B cell (primary cell): Measurements from ENCODE around the gene ARAP2.

Source experiments
- CTCF ChIP-seq: fragments of 200-600 bp; IDR thresholded peaks from one replicate; pipeline ENCODE4 v1.8.0; 2022; ENCODE audit warnings: antibody characterized with exemption, mild to moderate bottlenecking
- EZH2 ChIP-seq: IDR thresholded peaks from 2 replicates; pipeline ENCODE4 v1.6.1; 2012; ENCODE audit warnings: borderline replicate concordance, low read depth, mild to moderate bottlenecking, moderate library complexity, low read length; ENCODE audit not compliant: insufficient read depth, poor library complexity, severe bottlenecking

GRCh38 chr4:36081185-36081584, 163.1 kb downstream of the ARAP2 start:
- TF ChIP-seq CTCF (no peak), EZH2 (no peak)
